ENCODE measurements around the gene GP1BB.

DNA sequence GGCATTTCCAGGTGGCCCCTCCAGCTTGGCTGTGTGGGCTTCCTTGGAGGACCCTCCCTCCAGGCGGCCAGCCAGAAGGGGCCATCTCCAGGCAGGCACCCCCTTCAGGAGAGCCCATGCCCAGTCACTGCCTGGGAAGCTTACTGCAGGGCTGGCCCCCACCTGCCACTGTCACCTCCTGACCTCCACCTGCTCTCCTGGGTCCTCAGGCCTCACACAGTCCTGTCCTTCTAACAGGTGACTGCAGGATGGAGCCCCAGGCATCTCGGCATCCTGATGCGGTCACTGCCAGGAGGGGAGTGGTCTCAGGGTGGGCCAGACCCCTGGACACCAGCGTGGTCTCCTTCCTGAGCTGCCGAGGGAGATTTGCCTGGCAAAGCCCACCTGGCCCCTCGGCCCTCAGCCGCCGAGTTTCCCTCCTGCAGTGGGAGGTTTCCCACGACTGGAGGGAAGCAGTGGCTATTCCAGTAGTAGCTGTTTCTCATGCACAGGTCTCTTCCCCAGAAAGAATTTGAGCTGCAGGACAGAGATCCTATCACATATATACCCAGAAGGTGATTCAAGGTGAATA lies 50.2 kb downstream of the GP1BB start:
- no peak for TF ChIP-seq CTCF (IDR thresholded peaks at IDR 0.05)
- TF ChIP-seq POLR2A (IDR thresholded peaks at IDR 0.05): no peak
